HG03066 (cell line): ENCODE measurements around the gene ARMC2.
"Not testable (repeated sequence)": the region's sequence is repeated elsewhere in the genome, so short reads cannot be mapped to it uniquely, and the experiment has no call there.

ENCODE experiments used
- ATAC-seq: cut with Tn5 transposase; IDR thresholded peaks from one replicate; pipeline ENCODE4 v1.9.1; 2021; ENCODE audit warnings: low read depth; ENCODE audit not compliant: unreplicated experiment

The ARMC2 gene

GRCh38 chr6:108868647-108869046, 20.4 kb downstream of the ARMC2 start:
- no peak for ATAC-seq

- no peak for ATAC-seq
Observed at GRCh38 chr6:108869876-108870275, 21.7 kb downstream of the ARMC2 start.

GRCh38 chr6:108870357-108870756, 22.1 kb downstream of the ARMC2 start:
- no peak for ATAC-seq

GRCh38 chr6:108872141-108872557, 23.9 kb downstream of the ARMC2 start:
- no peak for ATAC-seq

GRCh38 chr6:108872575-108872974, 24.4 kb downstream of the ARMC2 start:
- ATAC-seq, result no peak

- ATAC-seq, result no peak
Observed at GRCh38 chr6:108873251-108873650, 25.0 kb downstream of the ARMC2 start.

GRCh38 chr6:108873971-108874370, 25.7 kb downstream of the ARMC2 start:
- no peak for ATAC-seq

GRCh38 chr6:108874470-108875160, 26.4 kb downstream of the ARMC2 start:
- ATAC-seq, result peak; percentile 93

GRCh38 chr6:108875161-108875555, 26.9 kb downstream of the ARMC2 start:
- ATAC-seq, result peak; percentile 37

- ATAC-seq, result no peak
Observed at GRCh38 chr6:108877046-108877751, 29.0 kb downstream of the ARMC2 start.

- ATAC-seq, result no peak
Observed at GRCh38 chr6:108878942-108879341, 30.7 kb downstream of the ARMC2 start.

- peak; percentile 89 for ATAC-seq
Observed at GRCh38 chr6:108883172-108883571, 35.0 kb downstream of the ARMC2 start.

GRCh38 chr6:108884211-108885059, 36.2 kb downstream of the ARMC2 start:
- ATAC-seq, result no peak

- no peak for ATAC-seq
Observed at GRCh38 chr6:108888052-108888451, 39.8 kb downstream of the ARMC2 start.

- ATAC-seq, result no peak
Observed at GRCh38 chr6:108888745-108889144, 40.5 kb downstream of the ARMC2 start.

GRCh38 chr6:108890898-108891297, 42.7 kb downstream of the ARMC2 start:
- not testable (repeated sequence) for ATAC-seq

- no peak for ATAC-seq
Observed at GRCh38 chr6:108895571-108895970, 47.3 kb downstream of the ARMC2 start.

- no peak for ATAC-seq
Observed at GRCh38 chr6:108896111-108896661, 48.0 kb downstream of the ARMC2 start.

GRCh38 chr6:108897371-108897770, 49.1 kb downstream of the ARMC2 start:
- ATAC-seq, result no peak

GRCh38 chr6:108902382-108902792, 54.2 kb downstream of the ARMC2 start:
- ATAC-seq, result no peak

- ATAC-seq, result no peak
Observed at GRCh38 chr6:108903796-108904195, 55.6 kb downstream of the ARMC2 start.
